ENCODE results near the gene ACSF3. TPM values are rescaled to one million over a fixed set of nuclear protein-coding genes. Genes with fewer than 3 reads are reported as not detected.

The ACSF3 gene
- total and polyA plus RNA-seq, 7 donors = 19.7 to 42.2 (median 28.2) TPM

GRCh38 chr16:89167425-89167941, 73.8 kb downstream of the ACSF3 start:
- Histone ChIP-seq H3K4me3 (no peak overlapping the region), H3K36me3 (no peaks in the 10 kb centered on the region), H3K27ac (no peak overlapping the region), H3K9me3 (no peaks in the 10 kb centered on the region), H3K27me3 (peaks cover 47 to 89% (median 75%) of the 10 kb centered on the region in 3 donors), H3K4me1 (peaks cover 0 to 25% (median 21%) of the 10 kb centered on the region in 4 donors)
- 9 to 15% methylated on average over 18 of the region's 18 CpGs for WGBS, 2 donors
- TF ChIP-seq POLR2AphosphoS5 (IDR thresholded peaks at IDR 0.05) = no peak
- TF ChIP-seq, protein P1, sequence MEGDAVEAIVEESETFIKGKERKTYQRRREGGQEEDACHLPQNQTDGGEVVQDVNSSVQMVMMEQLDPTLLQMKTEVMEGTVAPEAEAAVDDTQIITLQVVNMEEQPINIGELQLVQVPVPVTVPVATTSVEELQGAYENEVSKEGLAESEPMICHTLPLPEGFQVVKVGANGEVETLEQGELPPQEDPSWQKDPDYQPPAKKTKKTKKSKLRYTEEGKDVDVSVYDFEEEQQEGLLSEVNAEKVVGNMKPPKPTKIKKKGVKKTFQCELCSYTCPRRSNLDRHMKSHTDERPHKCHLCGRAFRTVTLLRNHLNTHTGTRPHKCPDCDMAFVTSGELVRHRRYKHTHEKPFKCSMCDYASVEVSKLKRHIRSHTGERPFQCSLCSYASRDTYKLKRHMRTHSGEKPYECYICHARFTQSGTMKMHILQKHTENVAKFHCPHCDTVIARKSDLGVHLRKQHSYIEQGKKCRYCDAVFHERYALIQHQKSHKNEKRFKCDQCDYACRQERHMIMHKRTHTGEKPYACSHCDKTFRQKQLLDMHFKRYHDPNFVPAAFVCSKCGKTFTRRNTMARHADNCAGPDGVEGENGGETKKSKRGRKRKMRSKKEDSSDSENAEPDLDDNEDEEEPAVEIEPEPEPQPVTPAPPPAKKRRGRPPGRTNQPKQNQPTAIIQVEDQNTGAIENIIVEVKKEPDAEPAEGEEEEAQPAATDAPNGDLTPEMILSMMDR (IDR thresholded peaks at IDR 0.05) = peak; percentile 26 to 84 (median 70)
- DNase-seq = peak; percentile 84
- intact Hi-C loops (cut with DNase I) = loop anchor here (2.0 kb wide), 1 partner anchor 225 kb away; no protein-coding TSS in a partner anchor

- TF ChIP-seq POLR2AphosphoS5 (IDR thresholded peaks at IDR 0.05) = no peak
- no peaks in the 10 kb centered on the region for H3K36me3 ChIP-seq
- peaks cover 47 to 90% (median 75%) of the 10 kb centered on the region in 3 donors for H3K27me3 ChIP-seq
- no peak for DNase-seq
- H3K27ac ChIP-seq = no peak overlapping the region
- WGBS, 2 donors = 27 to 73% methylated on average over 23 of the region's 23 CpGs
- intact Hi-C loops (cut with DNase I) = no loop called here
- H3K4me1 ChIP-seq = peaks cover 0 to 25% (median 21%) of the 10 kb centered on the region in 4 donors
- no peak overlapping the region for H3K4me3 ChIP-seq
- H3K9me3 ChIP-seq = no peaks in the 10 kb centered on the region
Observed at GRCh38 chr16:89168381-89169189, 74.9 kb downstream of the ACSF3 start.

- TF ChIP-seq POLR2AphosphoS5 (IDR thresholded peaks at IDR 0.05) (no peak), POLR2A (IDR thresholded peaks at IDR 0.05) (no peak), EP300 (IDR thresholded peaks at IDR 0.05) (no peak)
- TF ChIP-seq, protein P1 (IDR thresholded peaks at IDR 0.05) = no peak
- H3K27me3 ChIP-seq = peaks cover 44 to 81% (median 69%) of the 10 kb centered on the region in 3 donors
- intact Hi-C loops (cut with DNase I) = no loop called here
- H3K9me3 ChIP-seq = no peaks in the 10 kb centered on the region
- no peak overlapping the region for H3K4me3 ChIP-seq
- H3K4me1 ChIP-seq = peaks cover 0 to 25% (median 21%) of the 10 kb centered on the region in 4 donors
- H3K27ac ChIP-seq = no peak overlapping the region
- WGBS, 2 donors = 70 to 74% methylated on average over 14 of the region's 14 CpGs
- no peak for DNase-seq
- no peaks in the 10 kb centered on the region for H3K36me3 ChIP-seq
Observed at GRCh38 chr16:89169778-89170177, 76.1 kb downstream of the ACSF3 start.

- DNase-seq = no peak
- H3K36me3 ChIP-seq = no peaks in the 10 kb centered on the region
- WGBS, 2 donors = 4 to 14% methylated on average over 34 of the region's 34 CpGs
- peak overlapping the region in 2 of 4 donors; percentile 21 to 34 for H3K4me3 ChIP-seq
- H3K27ac ChIP-seq = no peak overlapping the region
- H3K9me3 ChIP-seq = no peaks in the 10 kb centered on the region
- peaks cover 0 to 25% (median 21%) of the 10 kb centered on the region in 4 donors for H3K4me1 ChIP-seq
- peaks cover 42 to 76% (median 61%) of the 10 kb centered on the region in 3 donors for H3K27me3 ChIP-seq
- no peak for TF ChIP-seq POLR2A (IDR thresholded peaks at IDR 0.05)
- TF ChIP-seq, protein P1 (IDR thresholded peaks at IDR 0.05) = no peak
- intact Hi-C loops (cut with DNase I) = no loop called here
Observed at GRCh38 chr16:89170346-89171215, 76.9 kb downstream of the ACSF3 start.

Data from sigmoid colon (tissue), 7 donors.